HEK293T (cell line): Measurements from ENCODE around the gene LRRC55.

ENCODE experiments used
- BHLHE40 ChIP-seq: fragments of 450-650 bp; IDR thresholded peaks from 2 replicates; pipeline ENCODE4 v1.6.1; 2016; ENCODE audit warnings: mild to moderate bottlenecking, moderate library complexity, borderline replicate concordance
- CTBP1 ChIP-seq: fragments of 450-650 bp; IDR thresholded peaks from 2 replicates; pipeline ENCODE4 v1.6.1; 2016; ENCODE audit warnings: borderline replicate concordance
- FOXK2 ChIP-seq: fragments of 450-650 bp; IDR thresholded peaks from 2 replicates; pipeline ENCODE4 v1.6.1; 2016; ENCODE audit warnings: mild to moderate bottlenecking
- FOXM1 ChIP-seq: fragments of 450-650 bp; IDR thresholded peaks from 2 replicates; pipeline ENCODE4 v1.6.1; 2017; ENCODE audit warnings: mild to moderate bottlenecking, borderline replicate concordance
- L3MBTL2 ChIP-seq: fragments of 450-650 bp; conservative IDR thresholded peaks from 2 replicates; pipeline ENCODE4 v1.6.1; 2016; ENCODE audit warnings: mild to moderate bottlenecking
- PKNOX1 ChIP-seq: fragments of 450-650 bp; IDR thresholded peaks from 2 replicates; pipeline ENCODE4 v1.6.1; 2016
- SP1 ChIP-seq: fragments of 450-650 bp; IDR thresholded peaks from 2 replicates; pipeline ENCODE4 v1.6.1; 2017
- SUZ12 ChIP-seq: fragments of 450-650 bp; IDR thresholded peaks from 2 replicates; pipeline ENCODE4 v1.6.1; 2016; ENCODE audit warnings: mild to moderate bottlenecking

- TF ChIP-seq SP1: no peak
- TF ChIP-seq BHLHE40: no peak
- TF ChIP-seq SUZ12: no peak
- no peak for TF ChIP-seq FOXM1
- TF ChIP-seq PKNOX1: no peak
- no peak for TF ChIP-seq CTBP1
- no peak for TF ChIP-seq L3MBTL2
- TF ChIP-seq FOXK2: no peak
Measured at GRCh38 chr11:57155838-57156607, 25.7 kb upstream of the LRRC55 start.
